ACC112 (cell line): ENCODE results near the gene MTRF1L.
A peak's percentile ranks its signal among the peaks of the same experiment; 100 is the strongest.

Source experiments
- H2AFZ ChIP-seq: fragments of 200-600 bp; sonication (generic); one replicate; pipeline ENCODE4 v1.6.0; 2017; ENCODE audit warnings: antibody characterized with exemption, low read length; ENCODE audit not compliant: unreplicated experiment
- H3K27ac ChIP-seq: fragments of 200-600 bp; sonication (generic); 2 replicates; pipeline ENCODE4 v1.5.1; 2014; ENCODE audit warnings: low read depth, mild to moderate bottlenecking, antibody characterized with exemption, low read length, moderate library complexity
- H3K27me3 ChIP-seq: fragments of 200-600 bp; sonication (generic); 2 replicates; pipeline ENCODE4 v1.6.1; 2014; ENCODE audit warnings: mild to moderate bottlenecking, antibody characterized with exemption, low read length, moderate library complexity, mixed read lengths; ENCODE audit not compliant: insufficient read depth
- H3K36me3 ChIP-seq: fragments of 200-600 bp; sonication (generic); 2 replicates; pipeline ENCODE4 v1.6.1; 2016; ENCODE audit warnings: mild to moderate bottlenecking, antibody characterized with exemption, low read length, moderate library complexity, mixed read lengths; ENCODE audit not compliant: insufficient read depth
- H3K4me1 ChIP-seq: fragments of 200-600 bp; sonication (generic); one replicate; pipeline ENCODE4 v1.6.1; 2016; ENCODE audit warnings: low read length, mixed read lengths; ENCODE audit not compliant: insufficient read depth, unreplicated experiment, control insufficient read depth
- H3K4me3 ChIP-seq: fragments of 200-600 bp; sonication (generic); 2 replicates; pipeline ENCODE4 v1.5.1; 2014; ENCODE audit warnings: mild to moderate bottlenecking, low read depth, low read length
- H3K79me2 ChIP-seq: fragments of 200-600 bp; sonication (generic); one replicate; pipeline ENCODE4 v1.6.0; 2016; ENCODE audit warnings: low read length; ENCODE audit not compliant: control insufficient read depth, unreplicated experiment, insufficient read depth

Gene MTRF1L

GRCh38 chr6:152948150-152948768 is 54.2 kb downstream of the MTRF1L start:
- Histone ChIP-seq H2AFZ (peak overlapping the region; percentile 57), H3K79me2 (no peaks in the 10 kb centered on the region), H3K4me1 (peaks cover 14% of the 10 kb centered on the region), H3K27me3 (no peaks in the 10 kb centered on the region), H3K4me3 (peak overlapping the region; percentile 59), H3K27ac (no peak overlapping the region), H3K36me3 (no peaks in the 10 kb centered on the region)

GRCh38 chr6:152946995-152947394 is 55.5 kb downstream of the MTRF1L start:
- no peaks in the 10 kb centered on the region for H3K36me3 ChIP-seq
- H3K27ac ChIP-seq: no peak overlapping the region
- no peaks in the 10 kb centered on the region for H3K27me3 ChIP-seq
- no peaks in the 10 kb centered on the region for H3K79me2 ChIP-seq
- H3K4me3 ChIP-seq: no peak overlapping the region
- H2AFZ ChIP-seq: no peak overlapping the region
- peaks cover 4% of the 10 kb centered on the region for H3K4me1 ChIP-seq

DNA sequence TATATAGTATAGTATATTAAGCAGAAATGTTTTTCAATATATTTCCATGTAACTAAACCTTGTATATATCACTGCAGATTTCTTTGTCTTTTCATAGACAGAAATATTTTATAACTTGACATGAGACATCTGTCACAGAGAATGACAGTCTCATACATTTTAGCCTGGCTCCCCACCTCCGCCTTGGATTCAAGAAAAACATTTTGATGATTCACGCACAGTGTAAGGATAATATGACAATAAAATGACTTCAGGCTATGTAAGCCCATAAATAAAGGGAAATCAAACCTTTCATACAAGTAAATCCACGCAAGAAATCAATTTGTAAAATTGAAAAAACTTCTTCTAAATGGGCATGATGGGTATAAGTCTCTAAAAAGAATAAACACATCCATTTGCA is 56.0 kb downstream of the MTRF1L start:
- H3K4me3 ChIP-seq: no peak overlapping the region
- no peak overlapping the region for H3K27ac ChIP-seq
- no peaks in the 10 kb centered on the region for H3K4me1 ChIP-seq
- no peaks in the 10 kb centered on the region for H3K36me3 ChIP-seq
- no peak overlapping the region for H2AFZ ChIP-seq
- H3K27me3 ChIP-seq: no peaks in the 10 kb centered on the region
- H3K79me2 ChIP-seq: no peaks in the 10 kb centered on the region

DNA sequence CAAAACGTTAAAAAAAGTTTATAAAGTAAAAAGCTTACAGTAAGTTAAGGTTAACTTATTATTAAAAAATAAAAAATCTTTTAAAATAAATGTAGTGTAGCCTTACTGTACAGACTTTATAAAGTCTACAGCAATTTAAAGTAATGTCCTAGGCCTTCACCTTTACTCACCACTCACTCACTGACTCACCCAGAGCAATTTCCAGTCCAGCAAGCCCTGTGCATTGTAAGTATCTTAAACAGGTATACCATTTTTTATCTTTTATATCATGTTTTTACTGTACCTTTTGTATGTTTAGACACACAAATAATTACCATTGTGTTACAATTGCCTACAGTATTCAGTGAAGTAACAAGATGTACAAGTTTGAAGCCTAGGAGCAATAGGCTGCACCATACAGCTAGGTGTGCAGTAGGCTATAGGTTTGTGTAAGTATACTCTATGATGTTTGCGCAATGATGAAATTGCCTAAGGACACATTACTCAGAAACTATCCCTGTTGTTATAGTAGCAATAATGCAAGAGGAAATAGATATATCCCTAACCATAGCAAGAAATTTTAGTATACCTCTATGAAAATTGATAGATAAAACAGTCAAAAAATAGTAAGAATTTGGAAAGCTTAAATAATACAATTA is 59.1 kb downstream of the MTRF1L start:
- Histone ChIP-seq H3K27me3 (peaks cover 6% of the 10 kb centered on the region; the same call in 1 of the 2 replicates), H3K36me3 (no peaks in the 10 kb centered on the region), H3K4me3 (no peak overlapping the region), H3K4me1 (no peaks in the 10 kb centered on the region), H2AFZ (no peak overlapping the region), H3K79me2 (no peaks in the 10 kb centered on the region), H3K27ac (no peak overlapping the region)

DNA sequence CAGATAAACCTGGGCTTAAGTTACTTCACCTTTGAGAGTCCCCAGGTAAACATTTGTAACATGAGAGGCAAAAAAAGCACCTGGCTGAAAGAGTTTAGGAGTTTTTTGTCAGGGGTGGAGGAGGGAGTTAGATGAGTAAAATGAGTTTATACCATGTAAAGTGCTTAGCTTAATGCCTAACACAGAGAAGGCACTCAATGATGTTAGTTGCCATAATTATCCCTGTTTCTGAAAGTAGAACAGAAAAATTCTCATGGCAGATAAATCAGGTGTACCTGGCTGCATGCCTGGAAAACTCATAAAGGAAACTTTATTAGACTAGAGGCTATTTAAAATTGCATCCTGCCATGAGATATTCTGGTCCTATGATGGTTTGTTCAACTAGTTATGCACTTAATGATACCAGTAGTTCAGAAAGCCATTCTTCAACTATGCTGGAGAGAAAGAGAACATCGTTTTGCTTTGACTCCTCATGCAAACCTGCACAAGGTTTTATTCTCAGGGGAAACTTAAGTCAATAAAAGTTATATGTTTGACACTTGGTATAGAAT is 60.1 kb downstream of the MTRF1L start:
- H3K4me3 ChIP-seq: no peak overlapping the region
- no peak overlapping the region for H3K27ac ChIP-seq
- no peak overlapping the region for H2AFZ ChIP-seq
- H3K79me2 ChIP-seq: no peaks in the 10 kb centered on the region
- peaks cover 14% of the 10 kb centered on the region for H3K27me3 ChIP-seq
- no peaks in the 10 kb centered on the region for H3K4me1 ChIP-seq
- H3K36me3 ChIP-seq: no peaks in the 10 kb centered on the region

DNA sequence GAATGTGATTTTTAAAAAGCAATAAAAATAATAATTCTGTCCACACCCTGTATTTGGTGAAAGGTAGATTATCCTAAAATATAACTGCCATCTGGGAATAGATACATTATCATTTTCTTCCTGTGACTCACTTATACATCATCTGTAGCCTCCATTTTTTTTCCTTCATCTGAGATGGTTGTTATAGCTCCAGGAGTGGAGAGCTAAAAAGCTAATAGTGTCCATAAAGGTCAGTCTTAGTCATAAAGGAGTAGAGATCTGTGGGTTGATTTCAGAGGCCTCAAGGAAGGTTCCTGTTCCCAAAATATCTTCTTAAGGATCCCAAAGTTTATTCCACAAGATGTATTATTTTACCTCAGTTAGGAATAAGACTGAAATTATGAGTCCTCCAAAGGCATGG is 60.8 kb downstream of the MTRF1L start:
- Histone ChIP-seq H3K79me2 (no peaks in the 10 kb centered on the region), H3K27ac (no peak overlapping the region), H3K27me3 (peaks cover 14% of the 10 kb centered on the region), H2AFZ (no peak overlapping the region), H3K4me1 (no peaks in the 10 kb centered on the region), H3K36me3 (no peaks in the 10 kb centered on the region), H3K4me3 (no peak overlapping the region)
